Iris pigment epithelial cell (primary cell): Measurements from ENCODE around the gene MUC13.
A peak's percentile ranks its signal among the peaks of the same experiment; 100 is the strongest.

ENCODE experiments used
- DNase-seq: peaks from one replicate; pipeline ENCODE4 v3.0.0-alpha.2; 2011; ENCODE audit warnings: low read depth

Gene MUC13

DNA sequence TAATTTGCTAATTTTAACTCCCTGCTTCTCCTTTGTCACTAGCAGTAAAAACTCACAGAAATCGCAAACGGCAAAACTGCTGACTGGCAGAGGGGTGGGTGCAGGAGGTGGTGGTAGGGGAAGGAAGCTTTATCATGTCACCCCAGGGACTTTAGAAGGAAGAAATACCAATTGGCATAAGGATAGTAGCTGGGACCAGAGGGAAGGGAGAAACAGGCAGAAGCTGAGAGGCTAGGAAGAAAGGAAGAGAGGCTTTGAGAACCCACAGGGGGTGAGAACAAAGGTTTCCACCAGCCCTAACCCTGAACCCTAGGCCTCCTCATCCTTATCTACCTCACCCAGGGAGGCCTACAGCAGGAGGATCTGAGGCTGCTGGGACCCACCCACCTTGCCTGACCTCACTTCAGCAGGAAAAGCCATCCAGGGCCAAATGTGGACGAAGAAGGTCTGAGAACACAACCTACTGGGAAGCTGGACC, 58.1 kb downstream of the MUC13 start:
- no peak for DNase-seq

- DNase-seq, result no peak
These were observed 61.3 kb downstream of the MUC13 start for GRCh38 chr3:124873226-124873625.

DNA sequence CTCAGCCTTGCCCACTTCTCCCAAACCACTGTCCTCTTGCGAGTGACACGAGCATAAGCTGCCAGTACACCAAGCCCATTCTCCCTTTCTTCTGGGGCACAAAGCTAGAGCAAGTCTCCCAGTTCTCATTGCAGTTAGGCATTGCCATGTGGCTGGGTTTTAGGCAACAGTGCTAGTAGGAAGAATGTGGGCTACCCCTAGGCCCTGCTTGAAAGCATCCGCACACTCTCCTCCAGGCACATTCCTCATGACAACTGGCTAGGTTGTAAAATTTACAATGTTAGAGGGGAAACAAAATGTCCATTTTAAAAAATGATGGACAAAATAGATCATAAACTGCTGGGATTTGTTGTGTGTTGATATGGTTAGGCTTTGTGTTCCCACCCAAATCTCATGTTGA, 67.0 kb downstream of the MUC13 start:
- no peak for DNase-seq

DNA sequence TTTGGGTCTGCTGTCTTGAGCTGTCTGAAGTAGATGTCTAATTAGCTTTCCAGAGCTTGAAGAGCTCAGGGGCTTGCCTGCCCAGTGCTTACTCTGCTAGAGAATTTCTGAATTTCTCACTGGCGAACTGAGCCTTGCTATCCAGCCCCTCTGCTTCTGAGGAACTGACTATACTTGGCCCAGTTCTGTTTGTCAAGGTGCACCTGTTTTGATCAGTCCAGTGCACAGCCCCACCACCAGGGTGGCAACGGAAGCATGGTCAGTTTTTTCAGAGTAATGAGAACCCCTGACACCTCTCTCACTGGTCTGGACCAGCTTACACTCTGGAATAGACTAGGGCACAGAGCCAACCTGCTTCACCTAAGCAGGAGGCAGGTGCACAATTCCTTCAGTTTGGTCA, 72.5 kb downstream of the MUC13 start:
- no peak for DNase-seq

- no peak for DNase-seq
These were observed 73.5 kb downstream of the MUC13 start for GRCh38 chr3:124861041-124861440.

DNA sequence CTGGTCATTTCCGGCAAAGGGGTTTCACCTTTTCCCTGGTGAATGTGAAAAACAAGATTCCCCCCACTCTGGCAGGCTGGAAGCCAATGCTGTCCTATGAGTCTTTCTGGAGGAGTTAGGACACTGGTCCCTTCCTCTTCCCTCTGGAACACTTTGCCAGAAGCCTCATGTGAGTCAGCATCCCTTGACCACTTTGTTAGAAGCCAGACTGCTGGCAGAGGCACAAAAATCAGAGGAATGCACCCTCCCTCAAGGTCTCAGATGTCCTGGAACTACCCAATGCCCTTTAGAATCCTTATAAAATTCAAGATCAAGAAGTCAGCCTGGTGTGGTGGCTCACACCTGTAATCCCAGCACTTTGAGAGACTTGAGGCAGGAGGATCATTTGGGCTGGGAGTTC, 74.0 kb downstream of the MUC13 start:
- peak; percentile 98 for DNase-seq

GRCh38 chr3:124859025-124859424, 75.5 kb downstream of the MUC13 start:
- peak; percentile 94 for DNase-seq

DNA sequence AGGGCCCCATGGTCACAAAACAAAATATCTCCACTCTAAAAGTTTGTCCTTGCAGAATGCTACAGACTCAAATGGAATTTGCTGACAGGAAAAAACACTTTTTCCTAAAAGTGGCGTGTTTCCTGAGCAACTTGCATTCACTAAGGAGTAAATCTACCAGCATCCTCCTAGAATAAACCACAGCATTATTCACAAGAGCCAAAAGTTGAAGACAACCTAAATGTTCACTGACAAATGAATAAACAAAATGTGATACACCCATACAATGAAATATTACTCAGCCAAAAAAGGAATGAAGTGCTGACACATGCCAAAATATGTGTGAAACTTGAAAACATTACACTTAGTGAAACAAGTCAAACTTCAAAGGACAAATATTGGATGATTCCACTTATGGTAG, 76.3 kb downstream of the MUC13 start:
- peak; percentile 86 for DNase-seq

DNA sequence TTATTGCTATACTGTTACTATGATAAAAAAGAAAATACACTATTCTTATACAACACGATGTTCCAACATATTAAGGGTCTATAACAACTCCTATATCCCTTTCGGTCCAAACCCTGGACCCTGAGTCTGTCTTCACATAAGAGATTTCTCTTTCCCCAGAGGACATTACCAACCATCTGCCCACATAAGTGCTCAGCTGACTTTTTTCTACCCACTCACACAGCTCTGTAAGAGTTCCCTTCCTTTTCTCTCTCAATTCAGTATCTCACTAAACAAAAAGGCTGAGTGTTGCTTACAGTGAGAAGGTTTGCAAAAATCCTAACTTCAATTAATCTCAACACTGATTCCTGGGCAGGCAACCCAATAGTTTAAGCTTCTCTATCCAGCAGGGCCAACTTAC, 77.9 kb downstream of the MUC13 start:
- DNase-seq, result no peak
